GM12878 (cell line): Measurements from ENCODE around the gene DCAF17. TPM values are rescaled to one million over a fixed set of nuclear protein-coding genes. Genes with fewer than 3 reads are reported as not detected.
A peak's percentile ranks its signal among the peaks of the same experiment; 100 is the strongest.

Experiments
- ATF7 ChIP-seq: fragments of 450-650 bp; IDR thresholded peaks from 2 replicates; pipeline ENCODE4 v1.6.1; 2016; ENCODE audit warnings: low read depth, mild to moderate bottlenecking
- CREM ChIP-seq: IDR thresholded peaks from 2 replicates; pipeline ENCODE4 v1.6.1; 2014; ENCODE audit warnings: antibody characterized with exemption, low read depth
- DPF2 ChIP-seq: fragments of 450-650 bp; IDR thresholded peaks from 2 replicates; pipeline ENCODE4 v1.6.1; 2017; ENCODE audit warnings: mild to moderate bottlenecking
- EED ChIP-seq: sonication (generic); IDR thresholded peaks from 2 replicates; pipeline ENCODE4 v1.6.1; 2016; ENCODE audit warnings: antibody characterized with exemption, low read depth
- EP300 ChIP-seq, 2 experiments: fragments of 150-350 bp in 1 of 2; IDR thresholded peaks; 2 replicates each; pipeline ENCODE4 v1.6.1; 2011 to 2012; ENCODE audit warnings: low read depth in 2 of 2, low read length in 2 of 2, borderline replicate concordance in 1 of 2, improper control_type of control experiment in 1 of 2, inconsistent platforms in 1 of 2; ENCODE audit not compliant: control insufficient read depth in 1 of 2
- EZH2 ChIP-seq: IDR thresholded peaks from 2 replicates; pipeline ENCODE4 v1.6.1; 2012; ENCODE audit warnings: low read depth, mild to moderate bottlenecking, control low read depth, inconsistent platforms, low read length, borderline replicate concordance; ENCODE audit not compliant: control insufficient read depth
- HDAC6 ChIP-seq: fragments of 200-600 bp; sonication (generic); IDR thresholded peaks from one replicate; pipeline ENCODE4 v1.8.0; 2017; ENCODE audit warnings: antibody characterized with exemption; ENCODE audit not compliant: unreplicated experiment
- MEF2B ChIP-seq: fragments of 450-650 bp; IDR thresholded peaks from 2 replicates; pipeline ENCODE4 v1.6.1; 2018; ENCODE audit warnings: mild to moderate bottlenecking, moderate library complexity; ENCODE audit not compliant: partially characterized antibody, poor library complexity, severe bottlenecking
- NFIC ChIP-seq: IDR thresholded peaks from 2 replicates; pipeline ENCODE4 v1.6.1; 2012; ENCODE audit warnings: low read depth, mild to moderate bottlenecking, inconsistent platforms, low read length, moderate library complexity
- NR2F1 ChIP-seq: fragments of 450-650 bp; conservative IDR thresholded peaks from 2 replicates; pipeline ENCODE4 v1.6.1; 2017; ENCODE audit warnings: mild to moderate bottlenecking
- RELA ChIP-seq: fragments of 450-650 bp; IDR thresholded peaks from 2 replicates; pipeline ENCODE4 v1.8.0; 2014; ENCODE audit warnings: borderline replicate concordance; ENCODE audit not compliant: partially characterized antibody
- SP1 ChIP-seq: IDR thresholded peaks from one replicate; pipeline ENCODE4 v1.6.1; 2011; ENCODE audit warnings: low read depth, low read length
- STAT1 ChIP-seq: fragments of 450-650 bp; conservative IDR thresholded peaks from 2 replicates; pipeline ENCODE4 v1.6.1; 2014; ENCODE audit warnings: antibody characterized with exemption, mild to moderate bottlenecking
- ZZZ3 ChIP-seq: IDR thresholded peaks from 2 replicates; pipeline ENCODE4 v1.6.1; 2011; ENCODE audit warnings: low read depth; ENCODE audit not compliant: control insufficient read depth, insufficient read length
- polyA plus RNA-seq, 11 experiments: library from polyadenylated mRNA; depleted of rRNA in 4 of 11; unstranded in 6 of 11; stranded (reverse) in 5 of 11; fragments of >200 nt; fragmentation: Nextera tagmentation in 4 of 11; fragmentation: Illumina TruSeq in 1 of 11; extraction: Ambion mirVana in 4 of 11; extraction: Trizol in 1 of 11; gene quantifications; 1 replicate in 1 of 11; 2 replicates in 10 of 11; pipeline versions ENCODE4 v1.2.1 to v1.2.3, GENCODE V29; 2011 to 2016; ENCODE audit warnings: inconsistent platforms in 2 of 11, missing spikeins in 2 of 11, low read depth in 1 of 11
- total RNA-seq, 4 experiments: library from RNA; depleted of rRNA in 3 of 4; stranded (reverse); fragments of >200 nt in 3 of 4; fragmentation: Illumina TruSeq in 1 of 4; extraction: Trizol in 1 of 4; gene quantifications; 2 replicates each; pipeline versions ENCODE4 v1.2.1 to v1.2.3, GENCODE V29; 2013 to 2021
- TF ChIP-seq, protein P1 (sequence below): IDR thresholded peaks from 2 replicates; pipeline ENCODE4 v1.6.1; 2012; ENCODE audit warnings: low read length, inconsistent platforms
- TF ChIP-seq, protein P2 (sequence below): fragments of 450-650 bp; IDR thresholded peaks from 2 replicates; pipeline ENCODE4 v1.6.1; 2017; ENCODE audit warnings: mild to moderate bottlenecking
- TF ChIP-seq, protein P3 (sequence below): fragments of 150-350 bp; IDR thresholded peaks from 2 replicates; pipeline ENCODE4 v1.6.1; 2014; ENCODE audit warnings: mild to moderate bottlenecking, low read depth, low read length

Gene DCAF17
- total and polyA plus RNA-seq, 10 of the 15 experiments (the other 5 are each of a cell fraction or from before 2014, with no cell fraction given): 5.2 to 32.9 (median 23.4) TPM

DNA sequence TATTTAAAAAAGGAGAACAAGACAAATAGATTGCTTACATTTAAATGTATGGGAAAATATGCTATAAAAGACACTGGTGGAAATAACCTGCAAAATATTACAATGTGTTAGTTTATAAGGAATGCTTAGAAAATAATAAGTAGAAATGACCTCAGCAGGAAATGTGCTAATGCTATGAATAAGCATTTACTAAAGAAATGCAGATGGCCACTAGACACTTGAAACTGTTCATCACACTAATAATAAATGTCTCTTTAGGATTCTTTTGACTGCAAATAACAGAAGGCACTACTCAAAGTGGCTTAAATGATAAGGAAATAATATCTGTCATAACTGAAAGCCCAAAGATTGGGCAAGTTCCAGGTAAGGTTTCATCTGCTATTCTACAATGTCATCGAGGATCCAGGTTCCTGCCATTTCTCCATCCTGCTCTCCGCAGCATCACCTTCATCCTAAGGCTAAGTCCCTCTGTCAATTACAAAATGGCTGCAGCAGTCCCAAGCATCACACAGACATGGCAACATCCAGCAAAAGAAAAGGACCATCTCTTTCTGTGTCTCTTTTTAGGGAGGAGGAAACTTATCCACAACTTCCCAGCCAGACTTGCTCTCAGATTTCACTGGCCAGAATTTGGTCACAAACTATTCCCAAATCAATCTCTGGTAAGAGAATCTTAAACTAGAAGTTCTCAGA is 22.1 kb upstream of the DCAF17 start (continued):
- TF ChIP-seq ZZZ3 (no peak), EZH2 (no peak), MEF2B (no peak), SP1 (no peak), RELA (no peak), DPF2 (no peak), HDAC6 (no peak), CREM (peak; percentile 29; the same call in 1 of the 2 replicates), ATF7 (0 out of 2 replicates have a peak, but pooled peaks have one; percentile 19), NR2F1 (no peak), EED (no peak), NFIC (peak; percentile 52; the same call in 1 of the 2 replicates), STAT1 (no peak), EP300 (IDR thresholded peaks at IDR 0.05; ENCODE audit: borderline replicate concordance in 1 of 2, control insufficient read depth in 1 of 2, low read depth in 2 of 2, low read length in 2 of 2) (no peak)
- TF ChIP-seq, protein P1, sequence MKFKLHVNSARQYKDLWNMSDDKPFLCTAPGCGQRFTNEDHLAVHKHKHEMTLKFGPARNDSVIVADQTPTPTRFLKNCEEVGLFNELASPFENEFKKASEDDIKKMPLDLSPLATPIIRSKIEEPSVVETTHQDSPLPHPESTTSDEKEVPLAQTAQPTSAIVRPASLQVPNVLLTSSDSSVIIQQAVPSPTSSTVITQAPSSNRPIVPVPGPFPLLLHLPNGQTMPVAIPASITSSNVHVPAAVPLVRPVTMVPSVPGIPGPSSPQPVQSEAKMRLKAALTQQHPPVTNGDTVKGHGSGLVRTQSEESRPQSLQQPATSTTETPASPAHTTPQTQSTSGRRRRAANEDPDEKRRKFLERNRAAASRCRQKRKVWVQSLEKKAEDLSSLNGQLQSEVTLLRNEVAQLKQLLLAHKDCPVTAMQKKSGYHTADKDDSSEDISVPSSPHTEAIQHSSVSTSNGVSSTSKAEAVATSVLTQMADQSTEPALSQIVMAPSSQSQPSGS: peak; percentile 43; the same call in 1 of the 2 replicates
- TF ChIP-seq, protein P2, sequence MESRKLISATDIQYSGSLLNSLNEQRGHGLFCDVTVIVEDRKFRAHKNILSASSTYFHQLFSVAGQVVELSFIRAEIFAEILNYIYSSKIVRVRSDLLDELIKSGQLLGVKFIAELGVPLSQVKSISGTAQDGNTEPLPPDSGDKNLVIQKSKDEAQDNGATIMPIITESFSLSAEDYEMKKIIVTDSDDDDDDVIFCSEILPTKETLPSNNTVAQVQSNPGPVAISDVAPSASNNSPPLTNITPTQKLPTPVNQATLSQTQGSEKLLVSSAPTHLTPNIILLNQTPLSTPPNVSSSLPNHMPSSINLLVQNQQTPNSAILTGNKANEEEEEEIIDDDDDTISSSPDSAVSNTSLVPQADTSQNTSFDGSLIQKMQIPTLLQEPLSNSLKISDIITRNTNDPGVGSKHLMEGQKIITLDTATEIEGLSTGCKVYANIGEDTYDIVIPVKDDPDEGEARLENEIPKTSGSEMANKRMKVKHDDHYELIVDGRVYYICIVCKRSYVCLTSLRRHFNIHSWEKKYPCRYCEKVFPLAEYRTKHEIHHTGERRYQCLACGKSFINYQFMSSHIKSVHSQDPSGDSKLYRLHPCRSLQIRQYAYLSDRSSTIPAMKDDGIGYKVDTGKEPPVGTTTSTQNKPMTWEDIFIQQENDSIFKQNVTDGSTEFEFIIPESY: no peak
- TF ChIP-seq, protein P3, sequence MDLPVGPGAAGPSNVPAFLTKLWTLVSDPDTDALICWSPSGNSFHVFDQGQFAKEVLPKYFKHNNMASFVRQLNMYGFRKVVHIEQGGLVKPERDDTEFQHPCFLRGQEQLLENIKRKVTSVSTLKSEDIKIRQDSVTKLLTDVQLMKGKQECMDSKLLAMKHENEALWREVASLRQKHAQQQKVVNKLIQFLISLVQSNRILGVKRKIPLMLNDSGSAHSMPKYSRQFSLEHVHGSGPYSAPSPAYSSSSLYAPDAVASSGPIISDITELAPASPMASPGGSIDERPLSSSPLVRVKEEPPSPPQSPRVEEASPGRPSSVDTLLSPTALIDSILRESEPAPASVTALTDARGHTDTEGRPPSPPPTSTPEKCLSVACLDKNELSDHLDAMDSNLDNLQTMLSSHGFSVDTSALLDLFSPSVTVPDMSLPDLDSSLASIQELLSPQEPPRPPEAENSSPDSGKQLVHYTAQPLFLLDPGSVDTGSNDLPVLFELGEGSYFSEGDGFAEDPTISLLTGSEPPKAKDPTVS: no peak
- TF ChIP-seq, all 136 proteins: peak for 7
